OCI-LY1 (cell line): ENCODE data around the gene CSTF1.

Source experiments
- H2AFZ ChIP-seq: fragments of 200-600 bp; sonication (generic), shearing (Covaris generic); 2 replicates; pipeline ENCODE4 v1.6.0; 2014; ENCODE audit warnings: antibody characterized with exemption, mild to moderate bottlenecking, low read length
- H3F3A ChIP-seq: fragments of 200-600 bp; sonication (generic), shearing (Covaris generic); 2 replicates; pipeline ENCODE4 v1.6.0; 2014; ENCODE audit warnings: mild to moderate bottlenecking, antibody characterized with exemption, low read length, moderate library complexity; ENCODE audit not compliant: insufficient read depth
- H3K27ac ChIP-seq: fragments of 200-600 bp; sonication (generic); 2 replicates; pipeline ENCODE4 v1.5.1; 2014; ENCODE audit warnings: low read length, mixed run types, mild to moderate bottlenecking, low read depth; ENCODE audit not compliant: poor library complexity, severe bottlenecking
- H3K27me3 ChIP-seq: fragments of 200-600 bp; sonication (generic); 2 replicates; pipeline ENCODE4 v1.6.0; 2014; ENCODE audit warnings: antibody characterized with exemption, mild to moderate bottlenecking, low read length, moderate library complexity; ENCODE audit not compliant: insufficient read depth
- H3K36me3 ChIP-seq: fragments of 200-600 bp; sonication (generic); 2 replicates; pipeline ENCODE4 v1.6.1; 2014; ENCODE audit warnings: mild to moderate bottlenecking, antibody characterized with exemption, low read length, moderate library complexity, mixed read lengths; ENCODE audit not compliant: insufficient read depth
- H3K4me1 ChIP-seq: fragments of 200-600 bp; sonication (generic); 2 replicates; pipeline ENCODE4 v1.5.1; 2014; ENCODE audit warnings: mild to moderate bottlenecking, low read length, moderate library complexity; ENCODE audit not compliant: insufficient read depth, severe bottlenecking
- H3K4me2 ChIP-seq: fragments of 200-600 bp; sonication (generic), shearing (Covaris generic); 2 replicates; pipeline ENCODE4 v1.6.1; 2014; ENCODE audit warnings: low read length
- H3K4me3 ChIP-seq: fragments of 200-600 bp; sonication (generic); 2 replicates; pipeline ENCODE4 v1.5.1; 2014; ENCODE audit warnings: low read length, low read depth, mild to moderate bottlenecking, mixed read lengths; ENCODE audit not compliant: poor library complexity, severe bottlenecking
- H3K79me2 ChIP-seq: fragments of 200-600 bp; shearing (Covaris generic); 2 replicates; pipeline ENCODE4 v1.6.1; 2016; ENCODE audit warnings: mixed run types, low read length, mixed read lengths; ENCODE audit not compliant: insufficient read depth
- H3K9ac ChIP-seq: fragments of 200-600 bp; sonication (generic), shearing (Covaris generic); 2 replicates; pipeline ENCODE4 v1.6.1; 2014; ENCODE audit warnings: mild to moderate bottlenecking, low read length, mixed read lengths
- H3K9me2 ChIP-seq: fragments of 200-600 bp; sonication (generic), shearing (Covaris generic); 2 replicates; pipeline ENCODE4 v1.6.1; 2014; ENCODE audit warnings: low read depth, mild to moderate bottlenecking, low read length, mixed read lengths
- H3K9me3 ChIP-seq: fragments of 200-600 bp; shearing (Covaris generic); 2 replicates; pipeline ENCODE4 v1.6.1; 2014; ENCODE audit warnings: low read length, mixed read lengths
- H4K20me1 ChIP-seq: fragments of 200-600 bp; sonication (generic), shearing (Covaris generic); 2 replicates; pipeline ENCODE4 v1.6.0; 2016; ENCODE audit warnings: mild to moderate bottlenecking, low read length; ENCODE audit not compliant: insufficient read depth
- EZH2 ChIP-seq: fragments of 200-600 bp; sonication (generic), shearing (Covaris generic); IDR thresholded peaks from 2 replicates; pipeline ENCODE4 v1.8.0; 2017; ENCODE audit warnings: borderline replicate concordance, mixed run types, mild to moderate bottlenecking, antibody characterized with exemption, low read length, moderate library complexity, mixed read lengths
- TF ChIP-seq, protein P1 (sequence below): fragments of 200-600 bp; sonication (generic), shearing (Covaris generic); IDR thresholded peaks from 2 replicates; pipeline ENCODE4 v1.5.1; 2017; ENCODE audit warnings: mild to moderate bottlenecking, antibody characterized with exemption, low read length, moderate library complexity, mixed read lengths

CSTF1 gene

GRCh38 chr20:56383334-56383733, 9.1 kb upstream of the CSTF1 start:
- Histone ChIP-seq H4K20me1 (no peaks in the 10 kb centered on the region), H3K27me3 (no peaks in the 10 kb centered on the region), H3K27ac (no peak overlapping the region), H3K4me2 (no peak overlapping the region), H2AFZ (no peak overlapping the region), H3K9ac (no peak overlapping the region), H3F3A (no peaks in the 10 kb centered on the region), H3K4me1 (no peaks in the 10 kb centered on the region), H3K36me3 (peaks cover 97% of the 10 kb centered on the region), H3K9me3 (no peaks in the 10 kb centered on the region), H3K9me2 (no peaks in the 10 kb centered on the region), H3K79me2 (peaks cover 12% of the 10 kb centered on the region), H3K4me3 (no peak overlapping the region)
- TF ChIP-seq, protein P1, sequence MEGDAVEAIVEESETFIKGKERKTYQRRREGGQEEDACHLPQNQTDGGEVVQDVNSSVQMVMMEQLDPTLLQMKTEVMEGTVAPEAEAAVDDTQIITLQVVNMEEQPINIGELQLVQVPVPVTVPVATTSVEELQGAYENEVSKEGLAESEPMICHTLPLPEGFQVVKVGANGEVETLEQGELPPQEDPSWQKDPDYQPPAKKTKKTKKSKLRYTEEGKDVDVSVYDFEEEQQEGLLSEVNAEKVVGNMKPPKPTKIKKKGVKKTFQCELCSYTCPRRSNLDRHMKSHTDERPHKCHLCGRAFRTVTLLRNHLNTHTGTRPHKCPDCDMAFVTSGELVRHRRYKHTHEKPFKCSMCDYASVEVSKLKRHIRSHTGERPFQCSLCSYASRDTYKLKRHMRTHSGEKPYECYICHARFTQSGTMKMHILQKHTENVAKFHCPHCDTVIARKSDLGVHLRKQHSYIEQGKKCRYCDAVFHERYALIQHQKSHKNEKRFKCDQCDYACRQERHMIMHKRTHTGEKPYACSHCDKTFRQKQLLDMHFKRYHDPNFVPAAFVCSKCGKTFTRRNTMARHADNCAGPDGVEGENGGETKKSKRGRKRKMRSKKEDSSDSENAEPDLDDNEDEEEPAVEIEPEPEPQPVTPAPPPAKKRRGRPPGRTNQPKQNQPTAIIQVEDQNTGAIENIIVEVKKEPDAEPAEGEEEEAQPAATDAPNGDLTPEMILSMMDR, result no peak
- TF ChIP-seq EZH2, result no peak

- no peaks in the 10 kb centered on the region for H3F3A ChIP-seq
- no peak overlapping the region for H3K27ac ChIP-seq
- H3K36me3 ChIP-seq, result peaks cover 96% of the 10 kb centered on the region
These were observed 7.3 kb upstream of the CSTF1 start for GRCh38 chr20:56385130-56385529.

DNA sequence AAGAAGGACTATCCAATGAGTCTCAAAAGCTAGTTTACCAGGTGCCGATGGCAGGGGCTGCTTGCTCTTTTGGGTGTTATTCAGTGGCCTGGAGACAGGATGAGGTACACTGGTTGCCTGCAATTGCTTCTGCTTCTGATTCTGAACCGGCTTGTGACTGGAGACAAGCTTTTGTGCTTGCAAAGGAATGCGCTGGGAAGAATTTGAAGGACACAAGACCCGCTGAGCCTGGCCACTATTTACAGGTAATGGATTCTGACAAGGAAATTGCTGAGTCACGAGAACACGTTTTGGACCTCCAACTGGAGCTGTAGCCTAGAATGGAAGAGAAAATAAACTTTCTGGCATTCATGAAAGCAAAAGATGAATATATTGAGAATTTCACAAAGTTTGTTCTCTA, 6.2 kb upstream of the CSTF1 start:
- H3K79me2 ChIP-seq, result peaks cover 25% of the 10 kb centered on the region
- H3K9me3 ChIP-seq, result no peaks in the 10 kb centered on the region
- no peak overlapping the region for H3K27ac ChIP-seq
- no peak overlapping the region for H3K4me3 ChIP-seq
- no peak for TF ChIP-seq EZH2
- TF ChIP-seq, protein P1, result no peak
- H3F3A ChIP-seq, result no peaks in the 10 kb centered on the region
- no peaks in the 10 kb centered on the region for H4K20me1 ChIP-seq
- H3K36me3 ChIP-seq, result peaks cover 94% of the 10 kb centered on the region
- no peak overlapping the region for H3K4me2 ChIP-seq
- no peaks in the 10 kb centered on the region for H3K27me3 ChIP-seq
- peaks cover 14% of the 10 kb centered on the region for H3K4me1 ChIP-seq
- H3K9me2 ChIP-seq, result no peaks in the 10 kb centered on the region
- H3K9ac ChIP-seq, result no peak overlapping the region
- no peak overlapping the region for H2AFZ ChIP-seq

More at GRCh38 chr20:56385130-56385529, 7.3 kb upstream of the CSTF1 start:
- H3K9ac ChIP-seq, result no peak overlapping the region
- H3K79me2 ChIP-seq, result peaks cover 23% of the 10 kb centered on the region
- H3K4me2 ChIP-seq, result no peak overlapping the region
- no peaks in the 10 kb centered on the region for H3K27me3 ChIP-seq
- H2AFZ ChIP-seq, result no peak overlapping the region
- H3K9me3 ChIP-seq, result no peaks in the 10 kb centered on the region
- peaks cover 3% of the 10 kb centered on the region for H3K4me1 ChIP-seq
- H4K20me1 ChIP-seq, result no peaks in the 10 kb centered on the region
- no peaks in the 10 kb centered on the region for H3K9me2 ChIP-seq
- H3K4me3 ChIP-seq, result no peak overlapping the region
- TF ChIP-seq, protein P1, result no peak
- no peak for TF ChIP-seq EZH2
